ENCODE results near the gene PLCH1. TPM values are rescaled to one million over a fixed set of nuclear protein-coding genes. Genes with fewer than 3 reads are reported as not detected.

PLCH1 gene
- total and polyA plus RNA-seq, 9 of the 15 experiments (the other 6 are each of a cell fraction or from before 2014, with no cell fraction given): 0.17 to 0.62 (median 0.40) TPM

- 2% methylated on average over 4 of the region's 4 CpGs for WGBS (ENCODE audit: insufficient coverage, low coverage, missing lambda C conversion rate)
- Histone ChIP-seq H3K9me3 (replicated peaks; ENCODE audit: control insufficient read depth, insufficient read depth, low read depth, low read length) (no peaks in the 10 kb centered on the region), H3K79me2 (ENCODE audit: control insufficient read depth, insufficient read depth, low read length) (no peaks in the 10 kb centered on the region), H3K4me1 (replicated peaks in 1 of 2; ENCODE audit: control insufficient read depth in 2 of 2, insufficient read depth in 2 of 2, low read length in 2 of 2) (no peaks in the 10 kb centered on the region), H2AFZ (ENCODE audit: low read depth, low read length) (no peak overlapping the region), H3K9me1 (ENCODE audit: control insufficient read depth, insufficient read depth, low read length) (no peaks in the 10 kb centered on the region), H3K27ac (ENCODE audit: extremely low read depth, low read depth, low read length) (no peak overlapping the region), H3K4me3 (no peak overlapping the region), H4K20me1 (replicated peaks; ENCODE audit: control insufficient read depth, insufficient read depth, low read length) (no peaks in the 10 kb centered on the region), H3K9ac (ENCODE audit: insufficient read depth in 1 of 2, low read depth in 2 of 2, low read length in 2 of 2) (no peak overlapping the region), H3K27me3 (ENCODE audit: control insufficient read depth in 2 of 2, insufficient read depth in 2 of 2, low read length in 2 of 2) (peaks cover 0 to 4% of the 10 kb centered on the region in 2 experiments; a peak in 1 of 5 replicates), H3K4me2 (ENCODE audit: insufficient read depth, low read length) (no peak overlapping the region), H3K36me3 (ENCODE audit: control insufficient read depth, insufficient read depth, low read length) (no peaks in the 10 kb centered on the region)
- BruUV-seq (replicated peaks): no TSS peak
- ATAC-seq: no peak
- in situ Hi-C loops (cut with MboI): no loop called here
- no peak for FAIRE-seq
- DNase-seq (ENCODE audit: extremely low read depth in 1 of 4, low spot score in 3 of 4): no peak
- TF ChIP-seq CXXC5 (CRISPR knock-in tag; IDR thresholded peaks at IDR 0.05): no peak
- ChIA-PET CTCF (ENCODE audit: low intra/inter-chr PET ratio) (no interaction called here), POLR2A (no interaction called here)
- intact Hi-C loops (cut with micrococcal nuclease): no loop called here
Measured at GRCh38 chr3:155594526-155595187, 150.2 kb downstream of the PLCH1 start.

- POLR2A ChIA-PET: no interaction called here
Measured at GRCh38 chr3:155587581-155587980, 157.3 kb downstream of the PLCH1 start.

More at GRCh38 chr3:155587581-155587980, 157.3 kb downstream of the PLCH1 start:
- Histone ChIP-seq H3K36me3 (ENCODE audit: control insufficient read depth, insufficient read depth, low read length) (no peaks in the 10 kb centered on the region), H3K9me3 (replicated peaks; ENCODE audit: control insufficient read depth, insufficient read depth, low read depth, low read length) (no peaks in the 10 kb centered on the region), H3K27ac (ENCODE audit: extremely low read depth, low read depth, low read length) (no peak overlapping the region), H3K79me2 (ENCODE audit: control insufficient read depth, insufficient read depth, low read length) (no peaks in the 10 kb centered on the region), H3K4me3 (no peak overlapping the region), H3K9ac (ENCODE audit: insufficient read depth in 1 of 2, low read depth in 2 of 2, low read length in 2 of 2) (no peak overlapping the region), H3K4me1 (replicated peaks in 1 of 2; ENCODE audit: control insufficient read depth in 2 of 2, insufficient read depth in 2 of 2, low read length in 2 of 2) (no peaks in the 10 kb centered on the region), H3K4me2 (ENCODE audit: insufficient read depth, low read length) (no peak overlapping the region), H3K27me3 (ENCODE audit: control insufficient read depth in 2 of 2, insufficient read depth in 2 of 2, low read length in 2 of 2) (peaks cover 0 to 3% of the 10 kb centered on the region in 2 experiments; a peak in 1 of 5 replicates), H2AFZ (ENCODE audit: low read depth, low read length) (no peak overlapping the region), H3K9me1 (ENCODE audit: control insufficient read depth, insufficient read depth, low read length) (no peaks in the 10 kb centered on the region), H4K20me1 (replicated peaks; ENCODE audit: control insufficient read depth, insufficient read depth, low read length) (no peaks in the 10 kb centered on the region)
- TF ChIP-seq TSC22D4 (tag; IDR thresholded peaks at IDR 0.05) (no peak), TAF7 (tag; IDR thresholded peaks at IDR 0.05) (no peak), SRSF3 (IDR thresholded peaks at IDR 0.05; ENCODE audit: insufficient read depth, low read length) (no peak), HDAC1 (IDR thresholded peaks at IDR 0.05) (no peak), SMARCA5 (IDR thresholded peaks at IDR 0.05) (no peak), PATZ1 (CRISPR knock-in tag; IDR thresholded peaks at IDR 0.05; ENCODE audit: borderline replicate concordance) (no peak)
- ATAC-seq: no peak
- no peak for FAIRE-seq
- WGBS (ENCODE audit: insufficient coverage, low coverage, missing lambda C conversion rate): 0% methylated on average over 2 of the region's 2 CpGs
- in situ Hi-C loops (cut with MboI): no loop called here
- no peak for DNase-seq (ENCODE audit: extremely low read depth in 1 of 4, low spot score in 3 of 4)
- intact Hi-C loops (cut with micrococcal nuclease): no loop called here
- CTCF ChIA-PET (ENCODE audit: low intra/inter-chr PET ratio): no interaction called here
- BruUV-seq (replicated peaks): no TSS peak

Data from K562 (cell line).